ENCODE data around the gene MAP3K9.

Gene MAP3K9

GRCh38 chr14:70699646-70700045, 109.7 kb downstream of the MAP3K9 start:
- DNase-seq (ENCODE audit: low read depth in 3 of 3) = no peak

DNA sequence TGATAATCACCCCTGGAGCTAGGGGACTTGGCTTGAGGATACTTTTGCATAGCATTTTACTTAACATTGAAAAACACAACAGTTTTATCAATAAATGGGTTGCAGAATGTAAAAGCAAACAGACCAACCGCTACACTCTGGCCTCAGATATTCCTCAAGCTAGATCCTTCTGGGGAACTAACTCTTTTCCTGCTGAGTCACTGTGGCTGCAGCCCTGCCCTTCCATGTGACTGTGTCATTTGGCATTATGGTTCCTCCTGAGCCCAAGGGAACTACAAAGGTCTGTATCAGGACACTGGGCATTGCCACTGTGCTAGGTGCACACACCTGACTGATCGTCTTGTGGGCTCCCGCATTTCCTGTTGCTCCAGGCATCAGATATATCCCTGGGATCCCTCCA, 111.0 kb downstream of the MAP3K9 start:
- no peak for DNase-seq (ENCODE audit: low read depth in 3 of 3)

- no peak for DNase-seq (ENCODE audit: low read depth in 3 of 3)
Observed at GRCh38 chr14:70697701-70698100, 111.6 kb downstream of the MAP3K9 start.

DNA sequence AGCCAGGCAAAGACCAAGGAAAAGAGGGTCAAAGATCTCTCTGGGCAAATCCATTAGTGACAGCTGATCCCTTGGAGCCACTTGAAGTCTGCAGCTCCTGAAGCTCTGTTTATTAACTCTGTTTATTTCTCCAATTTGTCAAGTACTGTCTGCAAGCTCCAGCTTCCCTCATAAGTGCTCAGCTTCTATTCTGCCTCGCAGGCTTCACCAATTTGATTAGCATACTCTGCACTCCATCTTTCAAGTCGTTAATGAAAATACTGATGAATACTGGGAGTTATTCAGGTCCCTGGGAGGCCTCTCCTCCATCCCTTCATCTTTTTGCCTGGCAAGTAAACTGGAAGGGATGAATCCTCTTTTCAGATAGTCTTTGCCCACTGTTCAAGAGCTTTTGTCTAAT, 113.3 kb downstream of the MAP3K9 start:
- no peak for DNase-seq (ENCODE audit: low read depth in 3 of 3)

DNA sequence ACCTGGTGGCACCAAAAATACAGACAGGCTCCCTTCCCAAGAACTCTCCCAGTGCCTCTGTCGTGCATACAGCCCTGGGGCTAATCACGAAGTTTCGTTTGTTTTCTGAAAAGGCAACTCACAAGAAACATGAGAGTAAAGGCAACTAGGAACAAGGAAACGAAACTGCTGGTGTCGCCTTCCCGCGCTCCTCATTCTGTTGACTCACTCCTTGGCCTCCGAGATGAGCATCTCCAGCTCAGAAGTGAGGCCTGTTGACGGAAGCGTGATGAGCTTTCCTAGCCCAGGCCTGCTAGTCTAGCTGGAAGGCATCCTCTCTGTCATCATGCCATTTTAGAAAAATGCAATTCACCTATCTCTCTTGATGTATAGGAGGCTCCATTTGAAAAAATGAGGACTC, 117.1 kb downstream of the MAP3K9 start:
- DNase-seq (ENCODE audit: low read depth in 3 of 3) = no peak

- DNase-seq (ENCODE audit: low read depth in 3 of 3) = no peak
Observed at GRCh38 chr14:70685474-70686197, 123.7 kb downstream of the MAP3K9 start.

GRCh38 chr14:70683983-70684382, 125.3 kb downstream of the MAP3K9 start:
- no peak for DNase-seq (ENCODE audit: low read depth in 3 of 3)

DNA sequence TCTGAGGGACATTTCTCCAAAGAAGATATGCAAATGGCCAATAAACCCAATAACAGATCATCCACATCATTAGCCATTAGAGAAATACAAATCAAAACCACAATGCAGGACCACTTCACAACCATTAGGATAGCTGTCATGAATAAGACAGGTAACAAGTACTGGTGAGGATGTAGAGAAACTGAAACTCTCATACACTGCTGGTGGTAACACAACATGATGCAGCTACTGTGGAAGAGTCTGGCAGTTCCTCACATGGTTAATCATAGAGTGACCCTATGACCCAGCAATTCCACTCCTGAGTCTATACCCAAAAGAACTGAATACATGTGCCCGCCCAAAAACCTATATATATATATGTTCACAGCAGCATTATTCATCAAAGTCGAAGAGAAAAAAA, 128.6 kb downstream of the MAP3K9 start:
- no peak for DNase-seq (ENCODE audit: low read depth in 3 of 3)

- no peak for DNase-seq (ENCODE audit: low read depth in 3 of 3)
Observed at GRCh38 chr14:70677341-70677740, 132.0 kb downstream of the MAP3K9 start.
